Trophoblast cell (in vitro differentiated cells and primary cell): ENCODE measurements around the gene MALRD1.

ENCODE experiments used
- DNase-seq, 2 donors: peaks; one replicate each; pipeline ENCODE4 v3.0.0-alpha.2; 2016
- H2AFZ ChIP-seq: 2 replicates; pipeline ENCODE4 v1.6.1; 2013; ENCODE audit warnings: low read length, moderate library complexity, mild to moderate bottlenecking; ENCODE audit not compliant: insufficient read depth, poor library complexity
- H2AK5ac ChIP-seq: 2 replicates; pipeline ENCODE4 v1.6.1; 2013; ENCODE audit warnings: mild to moderate bottlenecking, low read length
- H2BK120ac ChIP-seq: 2 replicates; pipeline ENCODE4 v1.6.1; 2013; ENCODE audit warnings: low read length, mild to moderate bottlenecking, moderate library complexity; ENCODE audit not compliant: insufficient read depth, poor library complexity
- H2BK12ac ChIP-seq: 2 replicates; pipeline ENCODE4 v1.6.1; 2013; ENCODE audit warnings: mild to moderate bottlenecking, low read length, moderate library complexity
- H2BK5ac ChIP-seq: 2 replicates; pipeline ENCODE4 v1.6.1; 2013; ENCODE audit warnings: low read length, low read depth, moderate library complexity, mild to moderate bottlenecking; ENCODE audit not compliant: poor library complexity
- H3K14ac ChIP-seq: 2 replicates; pipeline ENCODE4 v1.6.1; 2013; ENCODE audit warnings: mild to moderate bottlenecking, low read length
- H3K18ac ChIP-seq: 2 replicates; pipeline ENCODE4 v1.6.1; 2013; ENCODE audit warnings: mild to moderate bottlenecking, low read length
- H3K23ac ChIP-seq: 2 replicates; pipeline ENCODE4 v1.6.1; 2013; ENCODE audit warnings: low read length
- H3K27ac ChIP-seq: 2 replicates; pipeline ENCODE4 v1.5.1; 2013; ENCODE audit warnings: low read depth, mild to moderate bottlenecking, inconsistent platforms, low read length, moderate library complexity
- H3K27me3 ChIP-seq: 2 replicates; pipeline ENCODE4 v1.6.1; 2013; ENCODE audit warnings: inconsistent platforms, mild to moderate bottlenecking, low read length, moderate library complexity; ENCODE audit not compliant: insufficient read depth
- H3K36me3 ChIP-seq, 2 experiments: 1 replicate in 1 of 2; 2 replicates in 1 of 2; pipeline ENCODE4 v1.6.1; 2013; ENCODE audit warnings: low read length in 2 of 2, mild to moderate bottlenecking in 2 of 2, moderate library complexity in 1 of 2; ENCODE audit not compliant: insufficient read depth in 2 of 2, control insufficient read depth in 1 of 2
- H3K4ac ChIP-seq: 2 replicates; pipeline ENCODE4 v1.6.1; 2013; ENCODE audit warnings: low read depth, mild to moderate bottlenecking, low read length, moderate library complexity
- H3K4me1 ChIP-seq, 2 experiments: 1 replicate in 1 of 2; 2 replicates in 1 of 2; pipeline ENCODE4 v1.6.1; 2013; ENCODE audit warnings: low read length in 2 of 2, mild to moderate bottlenecking in 2 of 2, moderate library complexity in 1 of 2; ENCODE audit not compliant: insufficient read depth in 2 of 2, control insufficient read depth in 1 of 2
- H3K4me2 ChIP-seq: 2 replicates; pipeline ENCODE4 v1.6.1; 2013; ENCODE audit warnings: inconsistent platforms, mild to moderate bottlenecking, low read length, moderate library complexity
- H3K4me3 ChIP-seq: 2 replicates; pipeline ENCODE4 v1.5.1; 2013; ENCODE audit warnings: mild to moderate bottlenecking, low read depth, low read length, inconsistent platforms
- H3K79me1 ChIP-seq: one replicate; pipeline ENCODE4 v1.6.1; 2013; ENCODE audit warnings: low read length
- H3K79me2 ChIP-seq: 2 replicates; pipeline ENCODE4 v1.6.1; 2013; ENCODE audit warnings: low read length, mild to moderate bottlenecking; ENCODE audit not compliant: control insufficient read depth, insufficient read depth, poor library complexity
- H3K9ac ChIP-seq: 2 replicates; pipeline ENCODE4 v1.6.1; 2013; ENCODE audit warnings: mild to moderate bottlenecking, low read length
- H3K9me3 ChIP-seq: 2 replicates; pipeline ENCODE4 v1.6.1; 2013; ENCODE audit warnings: low read depth, mild to moderate bottlenecking, control low read depth, inconsistent platforms, low read length; ENCODE audit not compliant: insufficient read depth
- H4K12ac ChIP-seq: 2 replicates; pipeline ENCODE4 v1.6.1; 2013; ENCODE audit warnings: low read depth, mild to moderate bottlenecking, low read length, moderate library complexity
- H4K8ac ChIP-seq: 2 replicates; pipeline ENCODE4 v1.6.1; 2013; ENCODE audit warnings: low read depth, mild to moderate bottlenecking, low read length, moderate library complexity
- H4K91ac ChIP-seq: one replicate; pipeline ENCODE4 v1.6.1; 2013; ENCODE audit warnings: low read depth, mild to moderate bottlenecking, low read length, moderate library complexity
- WGBS: extraction: QIAGEN DNeasy Blood & Tissue Kit; methylation state at CpG from one replicate; pipeline ENCODE4 v1.1.7; 2013; ENCODE audit warnings: missing lambda C conversion rate; ENCODE audit not compliant: insufficient read length, insufficient coverage; ENCODE audit errors: extremely low coverage; 5-methylcytosine and 5-hydroxymethylcytosine counted together

The MALRD1 gene

GRCh38 chr10:19730167-19730906, 681.7 kb downstream of the MALRD1 start:
- Histone ChIP-seq H3K9ac (no peak overlapping the region), H2AK5ac (no peak overlapping the region), H4K8ac (no peak overlapping the region), H4K91ac (no peak overlapping the region), H2AFZ (no peak overlapping the region), H2BK12ac (no peak overlapping the region), H3K27me3 (no peaks in the 10 kb centered on the region), H3K79me1 (no peaks in the 10 kb centered on the region), H3K14ac (no peak overlapping the region), H3K23ac (no peak overlapping the region), H3K27ac (no peak overlapping the region), H4K12ac (no peak overlapping the region), H3K4me3 (no peak overlapping the region), H2BK5ac (no peak overlapping the region), H3K4me1 (no peaks in the 10 kb centered on the region), H3K9me3 (no peaks in the 10 kb centered on the region), H3K79me2 (no peaks in the 10 kb centered on the region), H3K36me3 (no peaks in the 10 kb centered on the region), H3K4ac (no peak overlapping the region), H3K4me2 (no peak overlapping the region), H3K18ac (no peak overlapping the region), H2BK120ac (no peak overlapping the region)
- no peak for DNase-seq
- WGBS: no CpG with 5 or more reads among the region's 2 CpGs

- no peaks in the 10 kb centered on the region for H3K4me1 ChIP-seq
- no peaks in the 10 kb centered on the region for H3K36me3 ChIP-seq
- DNase-seq: no peak
- no peak overlapping the region for H2BK12ac ChIP-seq
- no peak overlapping the region for H2BK5ac ChIP-seq
- H3K27me3 ChIP-seq: no peaks in the 10 kb centered on the region
- no peak overlapping the region for H3K4me2 ChIP-seq
- H4K91ac ChIP-seq: no peak overlapping the region
- H3K79me1 ChIP-seq: no peaks in the 10 kb centered on the region
- H3K27ac ChIP-seq: no peak overlapping the region
- no peaks in the 10 kb centered on the region for H3K9me3 ChIP-seq
- no peak overlapping the region for H3K23ac ChIP-seq
- no peak overlapping the region for H3K4ac ChIP-seq
- no peaks in the 10 kb centered on the region for H3K79me2 ChIP-seq
- H3K14ac ChIP-seq: no peak overlapping the region
- H2AK5ac ChIP-seq: no peak overlapping the region
- no peak overlapping the region for H4K8ac ChIP-seq
- H3K18ac ChIP-seq: no peak overlapping the region
- no peak overlapping the region for H3K4me3 ChIP-seq
- no peak overlapping the region for H3K9ac ChIP-seq
- H2BK120ac ChIP-seq: no peak overlapping the region
- no peak overlapping the region for H2AFZ ChIP-seq
- no peak overlapping the region for H4K12ac ChIP-seq
Measured at GRCh38 chr10:19730907-19731217, 682.3 kb downstream of the MALRD1 start.

GRCh38 chr10:19731560-19731959, 683.0 kb downstream of the MALRD1 start:
- no CpG with 5 or more reads among the region's 2 CpGs for WGBS
- Histone ChIP-seq H3K14ac (no peak overlapping the region), H3K9ac (no peak overlapping the region), H4K8ac (no peak overlapping the region), H3K4ac (no peak overlapping the region), H3K23ac (no peak overlapping the region), H2AK5ac (no peak overlapping the region), H3K79me2 (no peaks in the 10 kb centered on the region), H3K27me3 (no peaks in the 10 kb centered on the region), H2BK12ac (no peak overlapping the region), H3K4me1 (no peaks in the 10 kb centered on the region), H3K18ac (no peak overlapping the region), H3K79me1 (no peaks in the 10 kb centered on the region), H3K36me3 (no peaks in the 10 kb centered on the region), H3K4me2 (no peak overlapping the region), H4K12ac (no peak overlapping the region), H3K9me3 (no peaks in the 10 kb centered on the region), H2BK120ac (no peak overlapping the region), H3K27ac (no peak overlapping the region), H2BK5ac (no peak overlapping the region), H4K91ac (no peak overlapping the region), H3K4me3 (no peak overlapping the region), H2AFZ (no peak overlapping the region)
- no peak for DNase-seq

- Histone ChIP-seq H3K9ac (no peak overlapping the region), H3K27ac (no peak overlapping the region), H3K9me3 (no peaks in the 10 kb centered on the region), H3K79me1 (no peaks in the 10 kb centered on the region), H3K36me3 (no peaks in the 10 kb centered on the region), H2BK120ac (no peak overlapping the region), H3K4ac (no peak overlapping the region), H3K4me1 (no peaks in the 10 kb centered on the region), H4K91ac (no peak overlapping the region), H2BK12ac (no peak overlapping the region), H4K12ac (no peak overlapping the region), H4K8ac (no peak overlapping the region), H3K27me3 (no peaks in the 10 kb centered on the region), H3K14ac (no peak overlapping the region), H2BK5ac (no peak overlapping the region), H2AFZ (no peak overlapping the region), H3K4me2 (no peak overlapping the region), H3K23ac (no peak overlapping the region), H3K4me3 (no peak overlapping the region), H3K18ac (no peak overlapping the region), H2AK5ac (no peak overlapping the region), H3K79me2 (no peaks in the 10 kb centered on the region)
- no peak for DNase-seq
- WGBS: no CpG with 5 or more reads among the region's 1 CpG
Measured at GRCh38 chr10:19738440-19738839, 689.8 kb downstream of the MALRD1 start.
